ENCODE data around the gene IGSF9B.

The IGSF9B gene

DNA sequence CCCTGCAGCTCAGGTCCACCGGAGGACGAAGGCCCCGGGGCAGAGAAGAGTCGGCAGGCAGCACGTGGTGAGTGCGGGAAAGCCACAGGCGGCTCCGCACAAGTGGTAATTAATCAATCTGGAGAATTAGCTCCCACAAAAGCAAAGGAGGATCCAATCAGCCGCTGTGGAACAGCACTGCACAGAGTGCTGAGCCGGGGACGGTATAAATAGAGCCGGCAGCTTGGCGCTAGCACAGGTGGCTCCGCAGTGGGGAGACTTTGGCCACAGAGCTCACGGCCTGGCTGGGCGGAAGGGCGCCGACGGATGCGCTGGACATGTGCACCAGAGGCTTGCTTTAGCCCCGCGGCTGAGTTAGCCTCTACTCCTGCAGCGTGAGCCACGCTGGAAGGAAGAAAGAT is 48.9 kb downstream of the IGSF9B start:
- DNase-seq (ENCODE audit: low spot score), result no peak
- in situ Hi-C loops (cut with MboI; ENCODE audit: low pct_unique_long_range_greater_than_20kb, low sequenced_read_pairs, unreplicated experiment), result no loop called here

DNA sequence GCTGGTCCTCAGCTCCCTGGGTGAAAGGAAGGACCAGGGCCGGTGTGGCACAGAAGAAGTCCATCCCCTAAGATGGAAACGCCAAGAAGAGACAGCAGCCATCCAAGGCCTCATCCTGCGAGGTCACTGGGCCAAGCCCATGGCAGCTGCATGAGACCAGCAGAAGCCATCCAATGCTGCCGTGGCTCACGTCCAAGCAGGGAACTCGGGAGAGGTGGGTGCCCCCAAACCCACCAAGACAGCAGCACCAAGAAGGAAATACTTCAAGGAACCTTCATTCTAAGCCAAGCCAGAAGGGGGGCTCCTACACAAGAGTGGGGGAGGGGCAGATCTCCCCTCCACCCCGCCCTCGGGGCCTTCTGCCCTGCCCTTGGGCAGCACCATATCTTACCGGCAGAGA is 49.6 kb downstream of the IGSF9B start:
- TF ChIP-seq, protein P1, sequence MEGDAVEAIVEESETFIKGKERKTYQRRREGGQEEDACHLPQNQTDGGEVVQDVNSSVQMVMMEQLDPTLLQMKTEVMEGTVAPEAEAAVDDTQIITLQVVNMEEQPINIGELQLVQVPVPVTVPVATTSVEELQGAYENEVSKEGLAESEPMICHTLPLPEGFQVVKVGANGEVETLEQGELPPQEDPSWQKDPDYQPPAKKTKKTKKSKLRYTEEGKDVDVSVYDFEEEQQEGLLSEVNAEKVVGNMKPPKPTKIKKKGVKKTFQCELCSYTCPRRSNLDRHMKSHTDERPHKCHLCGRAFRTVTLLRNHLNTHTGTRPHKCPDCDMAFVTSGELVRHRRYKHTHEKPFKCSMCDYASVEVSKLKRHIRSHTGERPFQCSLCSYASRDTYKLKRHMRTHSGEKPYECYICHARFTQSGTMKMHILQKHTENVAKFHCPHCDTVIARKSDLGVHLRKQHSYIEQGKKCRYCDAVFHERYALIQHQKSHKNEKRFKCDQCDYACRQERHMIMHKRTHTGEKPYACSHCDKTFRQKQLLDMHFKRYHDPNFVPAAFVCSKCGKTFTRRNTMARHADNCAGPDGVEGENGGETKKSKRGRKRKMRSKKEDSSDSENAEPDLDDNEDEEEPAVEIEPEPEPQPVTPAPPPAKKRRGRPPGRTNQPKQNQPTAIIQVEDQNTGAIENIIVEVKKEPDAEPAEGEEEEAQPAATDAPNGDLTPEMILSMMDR (IDR thresholded peaks at IDR 0.05; ENCODE audit: extremely low read depth, insufficient read depth, missing control alignments), result no peak
- no peak for DNase-seq (ENCODE audit: low spot score)
- in situ Hi-C loops (cut with MboI; ENCODE audit: low pct_unique_long_range_greater_than_20kb, low sequenced_read_pairs, unreplicated experiment), result no loop called here

More for the DNA sequence above, 48.9 kb downstream of the IGSF9B start:
- TF ChIP-seq, protein P1 (IDR thresholded peaks at IDR 0.05; ENCODE audit: extremely low read depth, insufficient read depth, missing control alignments), result no peak

DNA sequence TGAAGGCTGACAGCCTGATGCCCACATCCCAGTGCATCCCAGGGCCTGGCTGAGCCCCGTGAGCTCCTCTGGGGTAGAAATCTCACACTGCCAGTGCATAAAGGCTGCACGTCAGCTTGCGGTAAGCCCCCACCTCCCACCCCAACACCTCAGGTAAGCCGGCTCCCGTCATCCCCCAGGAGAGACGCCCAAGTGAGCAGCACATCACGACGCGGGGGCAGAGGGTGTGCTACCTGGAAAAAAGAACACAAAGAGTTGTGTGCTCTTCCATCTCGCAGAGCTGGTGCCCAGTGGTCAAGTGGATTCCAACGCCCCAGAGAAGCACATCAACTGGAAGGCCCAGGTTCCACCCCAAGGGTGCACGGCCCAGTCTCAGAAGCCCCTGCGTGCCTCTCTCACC is 50.0 kb downstream of the IGSF9B start:
- in situ Hi-C loops (cut with MboI; ENCODE audit: low pct_unique_long_range_greater_than_20kb, low sequenced_read_pairs, unreplicated experiment), result no loop called here
- TF ChIP-seq, protein P1 (IDR thresholded peaks at IDR 0.05; ENCODE audit: extremely low read depth, insufficient read depth, missing control alignments), result no peak
- DNase-seq (ENCODE audit: low spot score), result no peak

DNA sequence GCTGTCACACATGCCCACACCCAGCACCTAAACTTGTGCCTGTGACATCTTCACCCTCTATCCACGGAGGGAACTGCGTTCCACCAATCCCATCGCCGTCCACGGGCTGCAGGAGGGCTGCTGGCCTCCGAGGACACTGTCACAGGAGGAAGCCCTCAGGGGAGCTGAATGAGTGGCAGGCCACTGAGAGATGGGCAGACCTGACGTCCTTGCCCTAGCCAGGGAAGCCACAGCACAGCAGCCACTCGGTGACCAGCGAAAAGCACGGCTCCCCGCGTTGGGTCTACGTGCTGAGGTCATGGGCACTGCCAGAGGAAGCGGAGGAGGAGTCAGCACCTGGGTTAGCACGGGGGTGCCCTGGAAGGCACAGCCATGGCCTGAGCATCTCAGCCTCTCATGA is 50.5 kb downstream of the IGSF9B start:
- in situ Hi-C loops (cut with MboI; ENCODE audit: low pct_unique_long_range_greater_than_20kb, low sequenced_read_pairs, unreplicated experiment), result no loop called here
- no peak for DNase-seq (ENCODE audit: low spot score)
- TF ChIP-seq, protein P1 (IDR thresholded peaks at IDR 0.05; ENCODE audit: extremely low read depth, insufficient read depth, missing control alignments), result no peak

DNA sequence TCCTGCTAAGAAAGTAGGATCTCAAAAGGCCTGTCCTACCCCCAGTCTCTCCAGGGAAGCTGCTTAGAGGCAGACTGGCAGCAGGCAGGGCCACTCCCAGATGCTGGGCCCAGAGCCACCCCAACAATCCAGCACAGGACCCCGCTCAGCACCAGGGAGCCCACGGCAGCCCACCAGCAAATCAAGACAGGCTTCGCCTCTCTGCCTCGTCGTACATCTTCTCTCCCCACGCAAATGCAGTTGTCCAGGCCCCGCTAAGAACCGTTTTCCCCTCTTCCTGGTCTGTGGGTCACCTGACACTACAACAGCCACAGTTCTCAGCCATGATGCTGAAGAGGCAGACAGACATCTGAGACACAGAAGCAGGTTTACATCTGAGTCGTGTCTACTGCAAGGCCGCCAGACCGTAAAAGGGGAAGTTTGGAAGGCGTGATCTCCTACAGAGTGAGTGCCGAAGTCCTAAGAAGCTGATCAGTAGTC is 51.1 kb downstream of the IGSF9B start:
- no peak for DNase-seq (ENCODE audit: low spot score)
- TF ChIP-seq, protein P1 (IDR thresholded peaks at IDR 0.05; ENCODE audit: extremely low read depth, insufficient read depth, missing control alignments), result no peak
- in situ Hi-C loops (cut with MboI; ENCODE audit: low pct_unique_long_range_greater_than_20kb, low sequenced_read_pairs, unreplicated experiment), result no loop called here

DNA sequence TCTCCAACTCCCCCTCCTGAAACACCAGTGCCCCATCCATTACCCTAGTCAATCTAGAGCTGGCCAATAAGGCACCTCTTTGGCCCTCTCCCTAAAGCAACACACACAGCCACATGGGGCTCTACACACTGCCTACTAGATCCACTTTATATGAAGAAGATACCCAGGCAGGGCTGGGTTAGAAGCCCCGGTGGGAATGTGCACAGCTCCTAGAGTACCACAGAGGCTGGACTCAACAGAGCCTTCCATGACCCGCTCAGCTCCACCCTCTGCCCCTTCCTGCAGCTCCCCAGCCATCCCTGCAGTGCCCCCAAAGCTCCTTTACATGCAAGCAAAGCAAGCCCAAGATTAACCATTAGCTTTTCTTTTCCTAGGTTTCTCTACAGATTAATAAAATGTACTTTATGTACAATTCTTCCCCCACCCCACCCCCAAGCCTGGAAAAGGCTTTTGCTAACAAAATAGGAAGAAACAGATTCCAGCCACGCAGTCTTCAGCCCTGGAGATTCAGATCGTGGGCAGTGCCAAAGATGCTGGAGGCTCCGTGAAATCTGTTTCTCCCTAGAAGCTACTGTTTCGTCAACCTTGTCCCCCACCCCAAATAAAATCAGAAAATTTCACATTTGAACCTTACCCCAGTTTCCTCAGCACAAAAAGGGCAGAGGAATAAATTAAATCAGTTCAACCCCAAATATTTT is 51.8 kb downstream of the IGSF9B start:
- TF ChIP-seq, protein P1 (IDR thresholded peaks at IDR 0.05; ENCODE audit: extremely low read depth, insufficient read depth, missing control alignments), result no peak
- DNase-seq (ENCODE audit: low spot score), result no peak
- in situ Hi-C loops (cut with MboI; ENCODE audit: low pct_unique_long_range_greater_than_20kb, low sequenced_read_pairs, unreplicated experiment), result no loop called here
